IMR-90 (cell line): Measurements from ENCODE around the gene AZIN2. TPM values are rescaled to one million over a fixed set of nuclear protein-coding genes. Genes with fewer than 3 reads are reported as not detected.

Experiments used
- ATAC-seq: fragments of 200-7000 bp; cut with Tn5 transposase; 2 replicates; pipeline ENCODE4 v1.9.1; 2020; ENCODE audit warnings: low read depth, mild to moderate bottlenecking, moderate library complexity
- BruUV-seq: library from RNA; stranded (reverse); fragments of 400-500 nt; replicated peaks from 2 replicates; lab custom pipeline; 2021; lab: Mats Ljungman, UMichigan
- CTCF ChIA-PET: fragments of 300-600 bp; formaldehyde crosslinking; extraction: SDS; loops from one replicate; lab custom pipeline; 2021; ENCODE audit warnings: antibody characterized with exemption; lab: Yijun Ruan, JAX
- POLR2A ChIA-PET: fragments of 300-600 bp; sonication (Branson Sonifier 250); formaldehyde crosslinking; loops from one replicate; lab custom pipeline; 2022; ENCODE audit warnings: antibody characterized with exemption; ENCODE audit not compliant: unreplicated experiment; lab: Charles Lee
- DNase-seq: peaks from one replicate; pipeline ENCODE4 v3.0.0; 2013
- H2AFZ ChIP-seq: replicated peaks from 2 replicates; pipeline ENCODE3; 2013; ENCODE audit warnings: low read length, mild to moderate bottlenecking; ENCODE audit not compliant: poor library complexity
- H2AK5ac ChIP-seq: 2 replicates; pipeline ENCODE4 v1.6.1; 2013; ENCODE audit warnings: low read depth, low read length, inconsistent platforms
- H2AK9ac ChIP-seq: replicated peaks from 2 replicates; pipeline ENCODE3; 2013; ENCODE audit warnings: mild to moderate bottlenecking, low read depth, low read length, moderate library complexity; ENCODE audit not compliant: poor library complexity
- H2BK120ac ChIP-seq: 2 replicates; pipeline ENCODE4 v1.6.1; 2013; ENCODE audit warnings: low read depth, low read length, inconsistent platforms
- H2BK15ac ChIP-seq: 3 replicates; pipeline ENCODE4 v1.6.1; 2013; ENCODE audit warnings: low read depth, low read length, inconsistent platforms
- H2BK20ac ChIP-seq: 2 replicates; pipeline ENCODE4 v1.6.1; 2013; ENCODE audit warnings: low read depth, mild to moderate bottlenecking, inconsistent platforms, low read length, moderate library complexity
- H2BK5ac ChIP-seq: 2 replicates; pipeline ENCODE4 v1.6.1; 2013; ENCODE audit warnings: mild to moderate bottlenecking, low read depth, low read length, inconsistent platforms; ENCODE audit not compliant: poor library complexity, severe bottlenecking
- H3K14ac ChIP-seq: replicated peaks from 2 replicates; pipeline ENCODE4 v1.6.1; 2013; ENCODE audit warnings: low read depth, low read length, inconsistent platforms
- H3K18ac ChIP-seq: 2 replicates; pipeline ENCODE4 v1.6.1; 2013; ENCODE audit warnings: low read depth, low read length, control low read depth
- H3K23ac ChIP-seq: 2 replicates; pipeline ENCODE4 v1.6.1; 2013; ENCODE audit warnings: low read depth, low read length, inconsistent platforms
- H3K27ac ChIP-seq: 2 replicates; pipeline ENCODE4 v1.5.1; 2013; ENCODE audit warnings: mild to moderate bottlenecking, control low read depth, low read length; ENCODE audit not compliant: insufficient read depth
- H3K27me3 ChIP-seq: 2 replicates; pipeline ENCODE4 v1.6.1; 2013; ENCODE audit warnings: low read length; ENCODE audit not compliant: control insufficient read depth, insufficient read depth
- H3K36me3 ChIP-seq: 2 replicates; pipeline ENCODE4 v1.6.1; 2013; ENCODE audit warnings: low read length, mixed read lengths; ENCODE audit not compliant: control insufficient read depth, insufficient read depth
- H3K4ac ChIP-seq: 2 replicates; pipeline ENCODE4 v1.6.1; 2013; ENCODE audit warnings: low read depth, low read length, inconsistent platforms
- H3K4me1 ChIP-seq: 2 replicates; pipeline ENCODE4 v1.6.1; 2013; ENCODE audit warnings: low read length, mixed read lengths; ENCODE audit not compliant: control insufficient read depth, insufficient read depth
- H3K4me2 ChIP-seq: 2 replicates; pipeline ENCODE4 v1.6.1; 2013; ENCODE audit warnings: low read depth, mild to moderate bottlenecking, control low read depth, low read length, moderate library complexity
- H3K4me3 ChIP-seq: 2 replicates; pipeline ENCODE4 v1.5.1; 2013; ENCODE audit warnings: low read depth, mild to moderate bottlenecking, control low read depth, low read length, moderate library complexity; ENCODE audit not compliant: insufficient read depth
- H3K56ac ChIP-seq: 2 replicates; pipeline ENCODE4 v1.6.1; 2013; ENCODE audit warnings: low read length, inconsistent platforms; ENCODE audit not compliant: insufficient read depth; ENCODE audit errors: extremely low read depth
- H3K79me1 ChIP-seq, 2 experiments: 2 replicates each; pipeline ENCODE4 v1.6.1; 2013; ENCODE audit warnings: low read length in 2 of 2, inconsistent platforms in 1 of 2, low read depth in 1 of 2
- H3K9ac ChIP-seq: 2 replicates; pipeline ENCODE4 v1.6.1; 2013; ENCODE audit warnings: low read depth, low read length, control low read depth
- H3K9me1 ChIP-seq: 2 replicates; pipeline ENCODE4 v1.6.1; 2013; ENCODE audit warnings: low read length, inconsistent platforms; ENCODE audit not compliant: insufficient read depth
- H3K9me3 ChIP-seq: 2 replicates; pipeline ENCODE4 v1.6.1; 2013; ENCODE audit warnings: low read length; ENCODE audit not compliant: control insufficient read depth, insufficient read depth
- H4K20me1 ChIP-seq: 2 replicates; pipeline ENCODE4 v1.6.1; 2013; ENCODE audit warnings: low read length, inconsistent platforms; ENCODE audit not compliant: insufficient read depth
- H4K5ac ChIP-seq: 2 replicates; pipeline ENCODE4 v1.6.1; 2013; ENCODE audit warnings: mild to moderate bottlenecking, low read depth, low read length, control low read depth
- H4K8ac ChIP-seq, 2 experiments: 2 replicates each; pipeline ENCODE4 v1.6.1; 2013; ENCODE audit warnings: low read depth in 2 of 2, low read length in 2 of 2, control low read depth in 1 of 2, inconsistent platforms in 1 of 2
- H4K91ac ChIP-seq: 2 replicates; pipeline ENCODE4 v1.6.1; 2013; ENCODE audit warnings: low read depth, low read length, inconsistent platforms; ENCODE audit not compliant: insufficient read depth
- BHLHE40 ChIP-seq: fragments of 150-350 bp; IDR thresholded peaks from 2 replicates; pipeline ENCODE4 v1.6.1; 2016; ENCODE audit warnings: mild to moderate bottlenecking, low read depth, low read length
- CEBPB ChIP-seq: IDR thresholded peaks from 2 replicates; pipeline ENCODE4 v1.6.1; 2012; ENCODE audit warnings: low read depth, low read length, improper control_type of control experiment
- FOS ChIP-seq: fragments of 150-350 bp; IDR thresholded peaks from 2 replicates; pipeline ENCODE4 v1.6.1; 2016; ENCODE audit warnings: low read depth, low read length
- POLR2A ChIP-seq: IDR thresholded peaks from 2 replicates; pipeline ENCODE4 v1.6.1; 2012; ENCODE audit warnings: mild to moderate bottlenecking, low read depth, low read length
- RCOR1 ChIP-seq: IDR thresholded peaks from 2 replicates; pipeline ENCODE4 v1.6.1; 2012; ENCODE audit warnings: mild to moderate bottlenecking, low read length, improper control_type of control experiment; ENCODE audit not compliant: insufficient replicate concordance
- WGBS, 2 experiments: methylation state at CpG; one replicate each; pipeline versions ENCODE4 v1.1.5 to v1.1.7; 2013; ENCODE audit warnings: missing lambda C conversion rate in 2 of 2; ENCODE audit not compliant: insufficient read length in 1 of 2; ENCODE audit errors: extremely low coverage in 2 of 2; 5-methylcytosine and 5-hydroxymethylcytosine counted together
- dilution Hi-C: fragments of 300-500 bp; cut with HindIII; formaldehyde crosslinking; loops from one replicate; pipeline ENCODE4 v1.14.3; 2018; ENCODE audit warnings: low sequenced_read_pairs; ENCODE audit not compliant: unreplicated experiment
- in situ Hi-C: fragments of 300-500 bp; cut with MboI; formaldehyde crosslinking; loops from 3 replicates; pipeline ENCODE4 v1.14.3; 2019; ENCODE audit warnings: low sequenced_read_pairs, inconsistent platforms, mixed read lengths
- intact Hi-C: fragments of 100-400 bp; cut with micrococcal nuclease; formaldehyde crosslinking; loops from 2 replicates; pipeline ENCODE4 v1.10.0; 2022
- polyA plus RNA-seq, 3 experiments: library from polyadenylated mRNA; depleted of rRNA; stranded (reverse); fragments of >200 nt; gene quantifications; 2 replicates each; pipeline ENCODE4 v1.2.3, GENCODE V29; 2012; ENCODE audit warnings: low replicate concordance in 1 of 3
- total RNA-seq: library from RNA; depleted of rRNA; stranded (reverse); fragments of >200 nt; gene quantifications from 2 replicates; pipeline ENCODE4 v1.2.3, GENCODE V29; 2012

AZIN2 gene
- total and polyA plus RNA-seq, 2 of the 4 experiments (the other 2 are of a cell fraction), result 4.7 to 8.9 TPM

DNA sequence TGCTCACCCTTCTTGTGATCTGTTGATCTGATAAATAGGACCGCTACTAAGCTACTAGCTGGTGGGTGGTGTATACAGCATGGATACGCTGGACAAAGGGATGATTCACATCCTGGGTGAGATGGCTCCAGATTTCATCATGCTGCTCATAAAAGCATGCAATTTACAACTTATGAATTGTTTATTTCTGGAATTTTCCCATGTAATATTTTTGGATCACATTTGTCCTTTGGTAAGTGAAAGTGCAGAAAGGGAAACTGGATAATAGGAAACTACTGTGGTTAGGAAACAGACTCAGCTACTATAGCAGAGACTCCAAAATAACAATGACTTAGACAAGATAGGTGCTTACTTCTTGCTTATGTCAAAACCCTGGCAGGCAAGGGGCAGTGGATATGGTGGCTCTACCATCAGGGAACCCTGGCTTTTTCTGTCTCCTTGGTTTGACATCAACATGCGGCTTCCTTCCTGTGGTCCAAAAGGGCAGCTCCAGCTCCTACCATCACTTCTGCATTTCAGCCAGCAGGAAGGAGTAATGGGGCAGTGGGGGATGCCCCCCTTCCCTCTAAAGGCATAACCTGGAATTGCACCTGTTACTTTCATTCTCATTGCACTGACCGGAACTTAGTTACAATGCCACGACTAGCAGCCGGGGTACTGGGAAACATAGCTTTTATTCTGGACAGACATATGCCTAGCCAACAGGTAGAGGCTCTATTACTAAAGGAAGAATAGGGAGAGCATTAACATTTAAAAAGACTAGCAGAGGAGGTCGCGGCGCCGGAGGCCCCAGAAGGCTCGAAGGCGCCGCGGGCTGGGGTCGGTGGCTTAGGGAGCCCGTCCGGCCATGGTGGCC is 30.5 kb upstream of the AZIN2 start:
- Histone ChIP-seq H3K9ac (no peak overlapping the region), H4K8ac (peak overlapping the region; percentile 15 to 77; a peak in 2 of 4 replicates), H3K9me3 (no peaks in the 10 kb centered on the region), H2AK5ac (peak overlapping the region; percentile 42; the same call in 1 of the 2 replicates), H3K27ac (peak overlapping the region; percentile 41; the same call in 1 of the 2 replicates), H3K23ac (0 out of 2 replicates have a peak overlapping the region, but pooled peaks have one; percentile 50), H2BK120ac (peak overlapping the region; percentile 92), H3K56ac (no peak overlapping the region), H3K36me3 (no peaks in the 10 kb centered on the region), H2BK20ac (peak overlapping the region; percentile 85), H2AK9ac (peak overlapping the region; percentile 86), H4K91ac (peak overlapping the region; percentile 88), H2BK15ac (peak overlapping the region; percentile 71; the same call in 1 of the 3 replicates), H4K20me1 (no peaks in the 10 kb centered on the region), H2AFZ (peak overlapping the region; percentile 78), H3K4me1 (peaks cover 4% of the 10 kb centered on the region; the same call in 1 of the 2 replicates), H3K9me1 (peaks cover 4% of the 10 kb centered on the region; the same call in 1 of the 2 replicates), H3K18ac (no peak overlapping the region; the same call in 1 of the 2 replicates), H3K4ac (peak overlapping the region; percentile 92), H3K14ac (peak overlapping the region; percentile 55; the same call in 1 of the 2 replicates), H3K4me3 (no peak overlapping the region), H3K79me1 (no peaks in the 10 kb centered on the region), H4K5ac (no peak overlapping the region), H3K27me3 (no peaks in the 10 kb centered on the region), H2BK5ac (peak overlapping the region; percentile 4), H3K4me2 (peak overlapping the region; percentile 37; the same call in 1 of the 2 replicates)
- ChIA-PET POLR2A (no interaction called here), CTCF (no interaction called here)
- DNase-seq (peak; percentile 86), ATAC-seq (peak; percentile 50)
- no CpG with 5 or more reads among the region's 17 CpGs for WGBS, 2 experiments
- intact Hi-C loops (no loop called here), in situ Hi-C loops (loop anchor here (10.0 kb wide), 1 partner anchor 116 kb away; no protein-coding TSS in a partner anchor), dilution Hi-C loops (no loop called here)
- peak; percentile 92 for TF ChIP-seq CEBPB
- TF ChIP-seq BHLHE40, result no peak
- no peak for TF ChIP-seq POLR2A
- no peak for TF ChIP-seq RCOR1
- TF ChIP-seq FOS, result peak; percentile 50
- BruUV-seq, result no TSS peak
